ENCODE measurements around the gene SFXN2.

Gene SFXN2

GRCh38 chr10:102743588-102744373, 29.3 kb downstream of the SFXN2 start, which contains the start of gene WBP1L:
TSS of gene WBP1L (plus strand) at chr10:102743948. CDS start at chr10:102744054, 106 bp downstream.
- TF ChIP-seq CTCF (IDR thresholded peaks at IDR 0.05), result peak; percentile 21
- no peaks in the 10 kb centered on the region for H3K9me3 ChIP-seq
- H3K4me1 ChIP-seq (ENCODE audit: control insufficient read depth in 1 of 2, insufficient read depth in 1 of 2, low read depth in 1 of 2, low read length in 1 of 2), result peaks cover 35 to 36% of the 10 kb centered on the region in 2 experiments
- peak within 1 kb of the TSS; percentile 95 to 99 for H3K4me3 ChIP-seq (ENCODE audit: low read depth in 1 of 2, low read length in 1 of 2)
- no peaks in the 10 kb centered on the region for H3K27me3 ChIP-seq
- no peaks in the 10 kb centered on the region for H3K36me3 ChIP-seq
- peak within 1 kb of the TSS; percentile 87 for H3K27ac ChIP-seq

GRCh38 chr10:102744374-102745051, 30.1 kb downstream of the SFXN2 start:
- H3K9me3 ChIP-seq, result no peaks in the 10 kb centered on the region
- TF ChIP-seq CTCF (IDR thresholded peaks at IDR 0.05), result no peak
- peak overlapping the region; percentile 87 for H3K27ac ChIP-seq
- H3K4me3 ChIP-seq (ENCODE audit: low read depth in 1 of 2, low read length in 1 of 2), result peak overlapping the region; percentile 95 to 99
- H3K4me1 ChIP-seq (ENCODE audit: control insufficient read depth in 1 of 2, insufficient read depth in 1 of 2, low read depth in 1 of 2, low read length in 1 of 2), result peaks cover 27 to 29% of the 10 kb centered on the region in 2 experiments
- no peaks in the 10 kb centered on the region for H3K27me3 ChIP-seq
- H3K36me3 ChIP-seq, result no peaks in the 10 kb centered on the region

GRCh38 chr10:102745157-102745556, 30.7 kb downstream of the SFXN2 start:
- TF ChIP-seq CTCF (IDR thresholded peaks at IDR 0.05), result no peak
- peak overlapping the region; percentile 87 for H3K27ac ChIP-seq

GRCh38 chr10:102752266-102752930, 38.0 kb downstream of the SFXN2 start:
- H3K4me1 ChIP-seq (ENCODE audit: control insufficient read depth in 1 of 2, insufficient read depth in 1 of 2, low read depth in 1 of 2, low read length in 1 of 2), result peaks cover 0 to 4% of the 10 kb centered on the region in 2 experiments
- H3K4me3 ChIP-seq (ENCODE audit: low read depth in 1 of 2, low read length in 1 of 2), result no peak overlapping the region
- H3K27me3 ChIP-seq, result no peaks in the 10 kb centered on the region
- no peaks in the 10 kb centered on the region for H3K36me3 ChIP-seq
- no peaks in the 10 kb centered on the region for H3K9me3 ChIP-seq
- H3K27ac ChIP-seq, result peak overlapping the region; percentile 30
- TF ChIP-seq CTCF (IDR thresholded peaks at IDR 0.05), result no peak

More at GRCh38 chr10:102745157-102745556, 30.7 kb downstream of the SFXN2 start:
- Histone ChIP-seq H3K4me1 (ENCODE audit: control insufficient read depth in 1 of 2, insufficient read depth in 1 of 2, low read depth in 1 of 2, low read length in 1 of 2) (peaks cover 26 to 28% of the 10 kb centered on the region in 2 experiments), H3K4me3 (ENCODE audit: low read depth in 1 of 2, low read length in 1 of 2) (peak overlapping the region; percentile 95 to 99), H3K9me3 (no peaks in the 10 kb centered on the region), H3K27me3 (no peaks in the 10 kb centered on the region), H3K36me3 (no peaks in the 10 kb centered on the region)

- Histone ChIP-seq H3K27me3 (no peaks in the 10 kb centered on the region), H3K4me1 (ENCODE audit: control insufficient read depth in 1 of 2, insufficient read depth in 1 of 2, low read depth in 1 of 2, low read length in 1 of 2) (peaks cover 0 to 4% of the 10 kb centered on the region in 2 experiments), H3K4me3 (ENCODE audit: low read depth in 1 of 2, low read length in 1 of 2) (no peak overlapping the region), H3K36me3 (no peaks in the 10 kb centered on the region), H3K9me3 (no peaks in the 10 kb centered on the region), H3K27ac (peak overlapping the region; percentile 30)
- TF ChIP-seq CTCF (IDR thresholded peaks at IDR 0.05), result no peak
Observed at GRCh38 chr10:102752934-102753664, 38.7 kb downstream of the SFXN2 start.

All from neutrophil (primary cell).